ENCODE results near the gene PBXIP1. TPM values are rescaled to one million over a fixed set of nuclear protein-coding genes. Genes with fewer than 3 reads are reported as not detected.

Gene PBXIP1
- total RNA-seq, 1 donor from 2014 or later, result 17.1 TPM

GRCh38 chr1:154902938-154903566 is 52.8 kb downstream of the PBXIP1 start:
- peaks cover 8% of the 10 kb centered on the region for H3K9me3 Mint-ChIP-seq
- H3K27me3 Mint-ChIP-seq (ENCODE audit: low read depth), result no peaks in the 10 kb centered on the region
- no peak overlapping the region for H3K4me3 Mint-ChIP-seq
- DNase-seq (ENCODE audit: low read depth, low spot score), result no peak
- H3K4me1 Mint-ChIP-seq, result no peaks in the 10 kb centered on the region
- peaks cover 8% of the 10 kb centered on the region for H3K36me3 Mint-ChIP-seq (ENCODE audit: low read depth)
- no peak overlapping the region for H3K27ac Mint-ChIP-seq (ENCODE audit: unreplicated experiment)
- TF ChIP-seq, protein P1, sequence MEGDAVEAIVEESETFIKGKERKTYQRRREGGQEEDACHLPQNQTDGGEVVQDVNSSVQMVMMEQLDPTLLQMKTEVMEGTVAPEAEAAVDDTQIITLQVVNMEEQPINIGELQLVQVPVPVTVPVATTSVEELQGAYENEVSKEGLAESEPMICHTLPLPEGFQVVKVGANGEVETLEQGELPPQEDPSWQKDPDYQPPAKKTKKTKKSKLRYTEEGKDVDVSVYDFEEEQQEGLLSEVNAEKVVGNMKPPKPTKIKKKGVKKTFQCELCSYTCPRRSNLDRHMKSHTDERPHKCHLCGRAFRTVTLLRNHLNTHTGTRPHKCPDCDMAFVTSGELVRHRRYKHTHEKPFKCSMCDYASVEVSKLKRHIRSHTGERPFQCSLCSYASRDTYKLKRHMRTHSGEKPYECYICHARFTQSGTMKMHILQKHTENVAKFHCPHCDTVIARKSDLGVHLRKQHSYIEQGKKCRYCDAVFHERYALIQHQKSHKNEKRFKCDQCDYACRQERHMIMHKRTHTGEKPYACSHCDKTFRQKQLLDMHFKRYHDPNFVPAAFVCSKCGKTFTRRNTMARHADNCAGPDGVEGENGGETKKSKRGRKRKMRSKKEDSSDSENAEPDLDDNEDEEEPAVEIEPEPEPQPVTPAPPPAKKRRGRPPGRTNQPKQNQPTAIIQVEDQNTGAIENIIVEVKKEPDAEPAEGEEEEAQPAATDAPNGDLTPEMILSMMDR (conservative IDR thresholded peaks at IDR 0.05), result no peak

DNA sequence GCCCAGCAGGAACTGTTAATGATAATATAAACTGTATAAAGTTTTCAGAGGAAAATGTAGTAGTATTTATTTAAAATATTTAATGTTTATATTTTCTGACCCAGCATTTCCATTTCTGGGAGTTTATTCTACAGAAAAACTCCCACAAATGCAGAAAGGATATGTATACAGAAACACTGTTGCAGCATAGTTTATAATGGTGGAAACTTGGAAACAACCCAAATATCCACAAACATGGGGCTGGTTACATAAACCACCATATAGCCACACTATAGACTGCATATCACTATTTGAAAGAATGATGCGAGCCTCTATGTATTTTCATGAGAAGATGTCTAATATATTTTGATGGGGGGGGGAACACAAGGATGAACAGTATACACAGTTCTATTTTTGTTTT is 54.3 kb downstream of the PBXIP1 start:
- H3K4me3 Mint-ChIP-seq, result no peak overlapping the region
- TF ChIP-seq, protein P1 (conservative IDR thresholded peaks at IDR 0.05), result no peak
- no peak for DNase-seq (ENCODE audit: low read depth, low spot score)
- no peak overlapping the region for H3K27ac Mint-ChIP-seq (ENCODE audit: unreplicated experiment)
- H3K27me3 Mint-ChIP-seq (ENCODE audit: low read depth), result no peaks in the 10 kb centered on the region
- no peaks in the 10 kb centered on the region for H3K9me3 Mint-ChIP-seq
- peaks cover 4% of the 10 kb centered on the region for H3K4me1 Mint-ChIP-seq
- H3K36me3 Mint-ChIP-seq (ENCODE audit: low read depth), result no peaks in the 10 kb centered on the region

- Mint-ChIP-seq H3K36me3 (ENCODE audit: low read depth) (no peaks in the 10 kb centered on the region), H3K27ac (ENCODE audit: unreplicated experiment) (no peak overlapping the region), H3K4me3 (no peak overlapping the region), H3K9me3 (no peaks in the 10 kb centered on the region), H3K27me3 (ENCODE audit: low read depth) (no peaks in the 10 kb centered on the region), H3K4me1 (peaks cover 17% of the 10 kb centered on the region)
- TF ChIP-seq, protein P1 (conservative IDR thresholded peaks at IDR 0.05), result no peak
- no peak for DNase-seq (ENCODE audit: low read depth, low spot score)
Observed at GRCh38 chr1:154899041-154899440, 56.9 kb downstream of the PBXIP1 start.

- Mint-ChIP-seq H3K4me1 (peaks cover 17% of the 10 kb centered on the region), H3K27me3 (ENCODE audit: low read depth) (no peaks in the 10 kb centered on the region), H3K36me3 (ENCODE audit: low read depth) (peaks cover 3% of the 10 kb centered on the region), H3K9me3 (peaks cover 3% of the 10 kb centered on the region), H3K4me3 (no peak overlapping the region), H3K27ac (ENCODE audit: unreplicated experiment) (peak overlapping the region; percentile 57)
- no peak for DNase-seq (ENCODE audit: low read depth, low spot score)
- TF ChIP-seq, protein P1 (conservative IDR thresholded peaks at IDR 0.05), result no peak
Observed at GRCh38 chr1:154896771-154897286, 59.1 kb downstream of the PBXIP1 start.

GRCh38 chr1:154895798-154896197 is 60.1 kb downstream of the PBXIP1 start:
- peaks cover 3% of the 10 kb centered on the region for H3K9me3 Mint-ChIP-seq
- no peak for DNase-seq (ENCODE audit: low read depth, low spot score)
- H3K4me1 Mint-ChIP-seq, result peaks cover 17% of the 10 kb centered on the region
- no peak overlapping the region for H3K4me3 Mint-ChIP-seq
- no peak overlapping the region for H3K27ac Mint-ChIP-seq (ENCODE audit: unreplicated experiment)
- TF ChIP-seq, protein P1 (conservative IDR thresholded peaks at IDR 0.05), result no peak
- H3K27me3 Mint-ChIP-seq (ENCODE audit: low read depth), result no peaks in the 10 kb centered on the region
- peaks cover 3% of the 10 kb centered on the region for H3K36me3 Mint-ChIP-seq (ENCODE audit: low read depth)

Small RNA genes lying within 50 kb of the gene (microRNA-seq; reads per million reads assigned to microRNA genes)
- gene MIR4258, result not detected

Other genes starting within 250 kb of the PBXIP1 start
- 0.84 and 1.1 TPM in 2 replicates for gene KCNN3, start 85.8 kb downstream of the PBXIP1 start, total RNA-seq
- gene PMVK, start 19.4 kb downstream of the PBXIP1 start, total RNA-seq, result 33.8 and 37.0 TPM in 2 replicates
- 63.3 and 65.1 TPM in 2 replicates for gene PYGO2, start 5.7 kb upstream of the PBXIP1 start, total RNA-seq
- 90.3 and 92.9 TPM in 2 replicates for gene SHC1, start 14.6 kb upstream of the PBXIP1 start, total RNA-seq
- gene CKS1B, start 18.6 kb upstream of the PBXIP1 start, total RNA-seq, result 211 and 217 TPM in 2 replicates
- gene FLAD1, start 27.2 kb upstream of the PBXIP1 start, total RNA-seq, result 76.3 and 81.9 TPM in 2 replicates
- 1.9 and 2.5 TPM in 2 replicates for gene LENEP, start 37.5 kb upstream of the PBXIP1 start, total RNA-seq
- 5.9 and 6.9 TPM in 2 replicates for gene ZBTB7B, start 46.7 kb upstream of the PBXIP1 start, total RNA-seq
- gene DCST2, start 77.7 kb upstream of the PBXIP1 start, total RNA-seq, result 1.3 and 3.4 TPM in 2 replicates
- gene DCST1, start 77.7 kb upstream of the PBXIP1 start, total RNA-seq, result not detected in 2 replicates
- gene ADAM15, start 95.2 kb upstream of the PBXIP1 start, total RNA-seq, result 82.2 and 85.1 TPM in 2 replicates
- gene EFNA4, start 107.6 kb upstream of the PBXIP1 start, total RNA-seq, result 26.4 and 28.5 TPM in 2 replicates
- gene EFNA3, start 122.7 kb upstream of the PBXIP1 start, total RNA-seq, result 5.6 and 6.6 TPM in 2 replicates
- gene EFNA1, start 171.8 kb upstream of the PBXIP1 start, total RNA-seq, result 0.50 and 0.77 TPM in 2 replicates
- 23.2 and 25.1 TPM in 2 replicates for gene SLC50A1, start 179.8 kb upstream of the PBXIP1 start, total RNA-seq
- 77.7 and 80.0 TPM in 2 replicates for gene DPM3, start 184.4 kb upstream of the PBXIP1 start, total RNA-seq
- gene KRTCAP2, start 217.2 kb upstream of the PBXIP1 start, total RNA-seq, result 125 and 152 TPM in 2 replicates
- gene TRIM46, start 217.8 kb upstream of the PBXIP1 start, total RNA-seq, result 9.8 and 10.0 TPM in 2 replicates

All from neural crest cell (in vitro differentiated cells).